ENCODE data around the gene SRPX2. TPM values are rescaled to one million over a fixed set of nuclear protein-coding genes. Genes with fewer than 3 reads are reported as not detected.

The SRPX2 gene
- total RNA-seq, 4 donors from 2014 or later: 29.8 to 57.3 (median 39.6) TPM

GRCh38 chrX:100648458-100649417, 4.7 kb downstream of the SRPX2 start:
- no peaks in the 10 kb centered on the region for H3K36me3 ChIP-seq
- WGBS: 62% methylated on average over 8 of the region's 8 CpGs
- H3K4me1 ChIP-seq: peaks cover 0 to 29% (median 9%) of the 10 kb centered on the region in 4 donors
- intact Hi-C loops (cut with DNase I): no loop called here
- no peak for TF ChIP-seq EP300 (IDR thresholded peaks at IDR 0.05)
- TF ChIP-seq POLR2A (IDR thresholded peaks at IDR 0.05; ENCODE audit: low read depth): no peak
- no peak for TF ChIP-seq POLR2AphosphoS5 (IDR thresholded peaks at IDR 0.05)
- no peak for TF ChIP-seq CTCF (IDR thresholded peaks at IDR 0.05)
- no peaks in the 10 kb centered on the region for H3K27me3 ChIP-seq
- peak overlapping the region in 1 of 4 donors; percentile 9 for H3K4me3 ChIP-seq
- H3K9me3 ChIP-seq: no peaks in the 10 kb centered on the region
- no peak for DNase-seq (ENCODE audit: extremely low spot score)
- peak overlapping the region; percentile 62 to 77 (median 72) for H3K27ac ChIP-seq (replicated peaks in 1 of 4)

- no peak for TF ChIP-seq CTCF (IDR thresholded peaks at IDR 0.05)
- TF ChIP-seq POLR2A (IDR thresholded peaks at IDR 0.05; ENCODE audit: low read depth): no peak
- peak; percentile 13 for TF ChIP-seq EP300 (IDR thresholded peaks at IDR 0.05)
- peak in 1 of 2 donors; percentile 54 for TF ChIP-seq POLR2AphosphoS5 (IDR thresholded peaks at IDR 0.05)
- no peaks in the 10 kb centered on the region for H3K27me3 ChIP-seq
- peaks cover 0 to 20% (median 6%) of the 10 kb centered on the region in 4 donors for H3K4me1 ChIP-seq
- intact Hi-C loops (cut with DNase I): no loop called here
- no peak for DNase-seq (ENCODE audit: extremely low spot score)
- no peak overlapping the region for H3K4me3 ChIP-seq
- WGBS: 61% methylated on average over 12 of the region's 12 CpGs
- H3K36me3 ChIP-seq: no peaks in the 10 kb centered on the region
- H3K9me3 ChIP-seq: no peaks in the 10 kb centered on the region
- H3K27ac ChIP-seq (replicated peaks in 1 of 4): peak overlapping the region; percentile 62 to 77 (median 72)
These were observed 5.8 kb downstream of the SRPX2 start for GRCh38 chrX:100649550-100650356.

- no peak overlapping the region for H3K4me3 ChIP-seq
- TF ChIP-seq POLR2AphosphoS5 (IDR thresholded peaks at IDR 0.05) (no peak), POLR2A (IDR thresholded peaks at IDR 0.05; ENCODE audit: low read depth) (no peak), CTCF (IDR thresholded peaks at IDR 0.05) (no peak)
- H3K4me1 ChIP-seq: peaks cover 0 to 20% (median 6%) of the 10 kb centered on the region in 4 donors
- 100% methylated on average over 1 of the region's 1 CpG for WGBS
- no peak for DNase-seq (ENCODE audit: extremely low spot score)
- no peaks in the 10 kb centered on the region for H3K9me3 ChIP-seq
- peak overlapping the region; percentile 62 to 77 (median 72) for H3K27ac ChIP-seq (replicated peaks in 1 of 4)
- no peaks in the 10 kb centered on the region for H3K27me3 ChIP-seq
- no peaks in the 10 kb centered on the region for H3K36me3 ChIP-seq
- intact Hi-C loops (cut with DNase I): no loop called here
These were observed 6.8 kb downstream of the SRPX2 start for GRCh38 chrX:100650841-100651240.

- no peak for TF ChIP-seq POLR2A (IDR thresholded peaks at IDR 0.05; ENCODE audit: low read depth)
- TF ChIP-seq POLR2AphosphoS5 (IDR thresholded peaks at IDR 0.05): no peak
- TF ChIP-seq EP300 (IDR thresholded peaks at IDR 0.05): no peak
- TF ChIP-seq CTCF (IDR thresholded peaks at IDR 0.05): no peak
- intact Hi-C loops (cut with DNase I): no loop called here
- WGBS: 72% methylated on average over 2 of the region's 2 CpGs
- no peak overlapping the region for H3K27ac ChIP-seq (replicated peaks in 1 of 4)
- DNase-seq (ENCODE audit: extremely low spot score): no peak
- no peaks in the 10 kb centered on the region for H3K36me3 ChIP-seq
- no peaks in the 10 kb centered on the region for H3K9me3 ChIP-seq
- peaks cover 0 to 4% (median 0%) of the 10 kb centered on the region in 4 donors for H3K27me3 ChIP-seq
- H3K4me3 ChIP-seq: no peak overlapping the region
- peaks cover 0 to 20% (median 6%) of the 10 kb centered on the region in 4 donors for H3K4me1 ChIP-seq
These were observed 8.3 kb downstream of the SRPX2 start for GRCh38 chrX:100652266-100652665.
